Esophagus muscularis mucosa (tissue), 3 donors: Measurements from ENCODE around the gene PPCS.

ENCODE experiments used
- CTCF ChIP-seq, 3 experiments: fragments of 200-600 bp in 2 of 3; fragments of 450-650 bp in 1 of 3; sonication (generic) in 2 of 3; IDR thresholded peaks; one replicate each; pipeline ENCODE4 v1.5.1; 2017 to 2019; ENCODE audit warnings: antibody characterized with exemption in 3 of 3, mild to moderate bottlenecking in 2 of 3, moderate library complexity in 1 of 3
- POLR2A ChIP-seq: fragments of 450-650 bp; IDR thresholded peaks from one replicate; pipeline ENCODE4 v1.6.1; 2017; ENCODE audit warnings: antibody characterized with exemption, moderate library complexity, mild to moderate bottlenecking, low read depth

GRCh38 chr1:42417166-42417565 lies 39.2 kb upstream of the PPCS start:
- TF ChIP-seq CTCF (IDR thresholded peaks at IDR 0.05) (no peak), POLR2A (no peak)
